Activated naive CD4-positive, alpha-beta T cell treated with anti-CD3 and anti-CD28 coated beads, Interleukin-2, amount 50 U/mL, for 72 hours (primary cell): ENCODE data around the gene SURF1. TPM values are rescaled to one million over a fixed set of nuclear protein-coding genes. Genes with fewer than 3 reads are reported as not detected.
"Not testable (repeated sequence)": the region's sequence is repeated elsewhere in the genome, so short reads cannot be mapped to it uniquely, and the experiment has no call there.

Experiments used
- ATAC-seq, 2 donors: fragments of 150-1000 bp; cut with Tn5 transposase; 2 replicates each; pipeline ENCODE4 v1.10.0; 2021; ENCODE audit warnings: mild to moderate bottlenecking in 2 of 2, moderate library complexity in 2 of 2
- DNase-seq, 2 donors: peaks; one replicate each; pipeline ENCODE4 v3.0.0; 2021 to 2022; ENCODE audit warnings: low spot score in 2 of 2
- H3K27ac Mint-ChIP-seq, 2 donors: one replicate each; pipeline ENCODE4 v1.8.0; 2022; ENCODE audit warnings: mild to moderate bottlenecking in 2 of 2, mixed read lengths in 2 of 2
- H3K36me3 Mint-ChIP-seq, 2 donors: one replicate each; pipeline ENCODE4 v1.8.0; 2022; ENCODE audit warnings: mixed read lengths in 2 of 2
- H3K9me3 Mint-ChIP-seq, 2 donors: one replicate each; pipeline ENCODE4 v1.8.0; 2022; ENCODE audit warnings: mixed read lengths in 2 of 2
- total RNA-seq, 2 donors: library from RNA; stranded (reverse); gene quantifications; one replicate each; pipeline ENCODE4 v1.2.3, GENCODE V29; 2022

SURF1 gene, protein sequence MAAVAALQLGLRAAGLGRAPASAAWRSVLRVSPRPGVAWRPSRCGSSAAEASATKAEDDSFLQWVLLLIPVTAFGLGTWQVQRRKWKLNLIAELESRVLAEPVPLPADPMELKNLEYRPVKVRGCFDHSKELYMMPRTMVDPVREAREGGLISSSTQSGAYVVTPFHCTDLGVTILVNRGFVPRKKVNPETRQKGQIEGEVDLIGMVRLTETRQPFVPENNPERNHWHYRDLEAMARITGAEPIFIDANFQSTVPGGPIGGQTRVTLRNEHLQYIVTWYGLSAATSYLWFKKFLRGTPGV
- 10 to 100 TPM; 20.2 to 24.9 TPM for total RNA-seq

DNA sequence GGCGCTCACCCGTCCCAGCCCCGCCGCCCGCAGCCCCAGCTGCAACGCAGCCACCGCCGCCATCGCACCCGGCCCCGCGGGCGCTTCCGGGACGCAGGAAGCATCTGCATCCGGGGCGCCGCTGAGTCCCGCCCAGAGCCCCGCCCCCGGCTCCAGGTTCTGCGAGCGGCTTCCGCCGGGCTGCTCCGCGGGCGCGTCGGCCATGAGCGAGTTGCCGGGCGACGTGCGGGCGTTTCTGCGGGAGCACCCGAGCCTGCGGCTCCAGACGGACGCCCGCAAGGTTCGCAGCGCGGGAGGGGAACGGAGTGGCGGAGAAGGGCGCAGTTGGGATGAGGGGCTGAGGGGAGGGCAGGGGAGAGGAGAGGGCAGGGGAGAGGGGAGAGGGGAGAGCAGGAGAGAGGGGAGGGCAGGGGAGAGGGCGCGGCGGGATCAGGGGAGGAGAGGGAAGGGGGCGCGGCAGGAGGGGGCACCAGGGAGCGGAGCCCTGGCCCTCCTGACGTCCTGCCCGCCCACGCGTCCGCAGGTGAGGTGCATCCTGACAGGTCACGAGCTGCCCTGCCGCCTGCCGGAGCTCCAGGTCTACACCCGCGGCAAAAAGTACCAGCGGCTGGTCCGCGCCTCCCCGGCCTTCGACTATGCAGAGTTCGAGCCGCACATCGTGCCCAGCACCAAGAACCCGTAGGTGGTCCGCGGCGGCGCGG is at the start of gene SURF1, which contains the start of gene SURF2:
SURF1 (minus strand) TSS at position 97 of the 701 bp plus-strand sequence; CDS start at position 63, 34 bp downstream.
SURF2 (plus strand) TSS at position 160 of the 701 bp plus-strand sequence; CDS start at position 203, 43 bp downstream.
- Mint-ChIP-seq H3K36me3 (peaks cover 0 to 3% of the 10 kb centered on the region in 2 donors), H3K27ac (peak within 1 kb of the TSS; percentile 73 to 95), H3K9me3 (no peaks in the 10 kb centered on the region)
- ATAC-seq (peak; percentile 77 to 86), DNase-seq (peak; percentile 89 to 93)

DNA sequence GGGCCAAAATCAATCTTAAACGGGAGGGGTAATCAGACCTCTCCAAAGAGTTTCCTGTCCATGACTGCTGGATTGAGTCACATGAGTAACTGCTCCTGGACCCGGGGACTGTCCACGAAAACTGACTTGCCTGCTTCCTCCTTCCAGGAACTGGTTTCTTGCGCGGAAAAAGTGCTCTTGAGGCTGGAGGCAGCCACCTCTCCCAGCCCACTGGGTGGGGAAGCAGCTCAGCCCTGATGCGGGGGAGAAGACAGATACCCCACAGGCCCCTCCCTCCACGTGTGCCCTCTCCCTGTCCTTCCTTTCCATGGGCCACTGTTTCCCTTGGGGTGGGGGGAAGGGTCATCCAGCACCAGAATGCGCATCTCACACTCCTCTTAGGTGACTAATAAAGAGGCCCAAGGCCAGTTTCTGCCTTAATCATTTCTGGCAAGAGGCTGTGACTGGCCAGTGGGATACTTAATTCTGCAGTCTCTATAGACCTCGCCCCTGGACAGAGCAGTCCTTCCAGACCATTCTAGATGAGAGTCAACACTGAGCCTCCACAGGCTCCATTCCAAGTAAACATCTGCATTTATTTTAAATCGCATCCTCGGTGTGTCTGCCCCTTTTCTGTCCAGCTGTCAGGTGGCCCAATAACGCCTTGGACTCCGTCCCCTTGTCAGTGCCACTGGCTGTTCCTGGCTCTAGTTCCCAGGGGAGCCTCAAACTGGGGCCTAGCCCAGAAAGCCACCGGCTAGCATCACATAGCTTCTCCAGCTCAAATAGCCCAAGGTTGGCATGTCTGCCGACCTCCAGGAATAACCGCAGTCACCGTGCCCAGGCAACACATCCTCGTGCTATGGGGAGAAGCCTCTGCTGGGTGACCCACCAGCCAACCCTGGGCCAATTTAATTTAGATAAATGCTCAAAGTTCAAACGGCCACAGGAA is 49.5 kb upstream of the SURF1 start:
- ATAC-seq (no peak), DNase-seq (no peak)
- Mint-ChIP-seq H3K9me3 (no peaks in the 10 kb centered on the region), H3K36me3 (peaks cover 5 to 15% of the 10 kb centered on the region in 2 donors), H3K27ac (peak overlapping the region in 1 of 2 donors; percentile 77)

DNA sequence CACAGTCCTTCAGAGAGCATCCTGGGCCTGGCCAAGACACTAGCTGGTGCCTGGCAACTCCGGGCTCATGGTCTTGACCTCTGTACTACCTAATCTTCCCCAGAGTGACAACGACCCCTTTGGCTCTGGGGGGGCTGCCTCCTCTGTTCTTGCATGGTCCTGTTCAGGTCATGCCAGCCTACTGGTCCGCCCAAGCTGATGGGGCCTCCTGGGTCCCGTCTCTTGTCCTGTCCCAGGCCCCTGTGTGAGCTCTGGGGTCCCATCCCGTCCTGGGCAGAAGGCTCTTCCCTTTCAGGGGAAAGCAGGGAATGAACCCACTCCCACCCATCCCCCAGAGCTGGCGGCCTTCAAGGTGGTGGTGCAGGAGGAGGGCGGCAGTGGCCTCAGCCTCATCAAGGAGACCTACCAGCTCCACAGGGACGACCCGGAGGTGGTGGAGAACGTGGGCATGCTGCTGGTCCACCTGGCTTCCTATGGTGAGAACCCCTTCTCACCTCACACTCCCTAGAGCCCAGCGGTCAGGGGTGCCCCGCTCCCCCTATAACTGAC is 48.2 kb upstream of the SURF1 start:
- DNase-seq (no peak), ATAC-seq (no peak)
- Mint-ChIP-seq H3K36me3 (peaks cover 5 to 11% of the 10 kb centered on the region in 2 donors), H3K27ac (peak overlapping the region; percentile 44 to 77), H3K9me3 (no peaks in the 10 kb centered on the region)

DNA sequence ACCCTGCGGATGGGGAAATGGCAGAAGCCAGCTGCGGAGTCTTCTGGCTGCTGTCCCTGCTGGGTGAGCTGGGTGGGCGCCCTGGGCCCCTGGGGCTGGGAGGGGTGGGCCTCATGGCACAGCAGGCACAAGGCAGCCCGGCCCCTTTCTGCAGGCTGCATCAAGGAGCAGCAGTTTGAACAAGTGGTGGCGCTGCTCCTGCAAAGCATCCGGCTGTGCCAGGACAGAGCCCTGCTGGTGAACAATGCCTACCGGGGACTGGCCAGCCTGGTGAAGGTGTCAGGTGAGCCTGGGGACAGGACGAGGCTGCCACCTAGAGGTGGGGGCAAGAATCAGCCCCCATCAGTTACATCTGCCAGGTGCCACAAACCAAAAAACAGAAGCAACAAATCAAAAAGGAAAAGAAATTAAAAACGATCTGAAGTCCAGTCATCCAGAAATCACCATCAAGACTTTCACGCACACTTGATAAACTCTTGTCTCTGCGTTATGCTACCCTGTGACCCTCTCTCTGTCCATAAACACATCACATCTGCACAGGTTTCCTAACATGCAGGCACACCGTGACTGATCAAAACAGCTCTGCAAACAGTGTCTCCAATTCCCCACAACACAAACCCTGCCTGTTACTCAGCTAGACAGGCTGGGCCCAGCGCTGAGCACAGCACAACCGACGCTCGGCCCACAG is 47.6 kb upstream of the SURF1 start:
- no peak overlapping the region for H3K27ac Mint-ChIP-seq
- peak; percentile 15 to 42 for ATAC-seq
- no peaks in the 10 kb centered on the region for H3K9me3 Mint-ChIP-seq
- H3K36me3 Mint-ChIP-seq, result peaks cover 5 to 11% of the 10 kb centered on the region in 2 donors
- peak in 1 of 2 donors; percentile 61 for DNase-seq

DNA sequence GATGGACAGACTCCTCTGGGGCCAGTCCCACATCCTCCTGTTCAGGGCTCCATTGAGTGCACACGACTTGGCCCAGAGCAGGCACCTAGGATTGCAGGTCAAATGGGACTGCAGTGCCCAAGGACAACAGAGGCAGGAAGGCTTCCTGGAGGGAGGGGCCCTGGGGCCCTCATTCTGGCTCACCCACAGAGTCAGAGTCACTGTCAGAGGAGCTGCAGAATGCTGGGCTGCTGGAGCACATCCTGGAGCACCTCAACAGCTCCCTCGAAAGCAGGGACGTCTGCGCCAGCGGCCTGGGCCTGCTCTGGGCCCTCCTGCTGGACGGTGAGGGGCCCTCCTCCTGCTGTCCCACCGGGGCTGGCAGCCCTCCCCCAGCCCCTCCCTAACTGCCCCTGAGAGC is 46.4 kb upstream of the SURF1 start:
- H3K9me3 Mint-ChIP-seq, result no peaks in the 10 kb centered on the region
- DNase-seq, result no peak
- H3K36me3 Mint-ChIP-seq, result peaks cover 5 to 11% of the 10 kb centered on the region in 2 donors
- ATAC-seq, result no peak
- peak overlapping the region in 1 of 2 donors; percentile 29 for H3K27ac Mint-ChIP-seq

DNA sequence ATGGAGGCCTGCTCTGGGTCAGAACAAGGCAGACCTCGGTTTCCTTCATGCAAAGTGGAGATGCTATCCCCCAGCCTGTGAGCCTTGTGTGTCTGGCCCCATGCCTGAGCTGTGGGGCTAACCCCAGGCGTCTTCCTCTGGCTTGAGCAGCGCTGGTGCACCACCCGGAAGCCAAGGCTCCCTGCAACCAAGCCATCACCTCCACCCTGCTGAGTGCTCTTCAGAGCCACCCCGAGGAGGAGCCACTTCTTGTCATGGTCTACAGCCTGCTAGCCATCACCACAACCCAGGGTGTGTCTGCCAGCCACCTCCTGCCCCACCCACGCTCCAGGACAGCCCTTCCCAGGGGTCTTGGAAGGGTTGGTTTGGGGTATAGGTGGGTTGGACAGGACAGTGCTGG is 45.3 kb upstream of the SURF1 start:
- Mint-ChIP-seq H3K36me3 (peaks cover 5% of the 10 kb centered on the region in 2 donors), H3K9me3 (no peaks in the 10 kb centered on the region), H3K27ac (peak overlapping the region; percentile 9 to 55)
- DNase-seq (no peak), ATAC-seq (no peak)

DNA sequence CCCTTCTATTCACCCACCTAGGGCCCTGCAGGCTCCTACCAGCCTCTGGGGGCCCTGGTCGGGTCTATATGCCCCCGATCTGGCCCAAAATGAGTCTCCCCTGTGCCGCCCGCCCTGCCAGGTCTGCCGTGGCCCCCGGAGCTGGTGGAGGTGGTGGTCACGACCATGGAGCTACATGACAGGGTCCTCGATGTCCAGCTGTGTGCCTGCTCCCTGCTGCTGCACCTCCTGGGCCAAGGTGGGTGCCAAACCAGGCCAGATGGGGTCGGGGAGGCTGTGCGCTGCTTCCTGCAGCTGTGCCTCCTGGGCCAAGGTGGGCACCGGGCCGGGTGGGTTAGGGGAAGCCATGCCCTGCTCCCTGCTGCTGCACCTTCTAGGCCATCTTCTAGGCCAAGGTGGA is 44.0 kb upstream of the SURF1 start:
- Mint-ChIP-seq H3K36me3 (peaks cover 0 to under 1% of the 10 kb centered on the region in 2 donors), H3K27ac (peak overlapping the region in 1 of 2 donors; percentile 27), H3K9me3 (no peaks in the 10 kb centered on the region)
- ATAC-seq, result no peak
- no peak for DNase-seq

DNA sequence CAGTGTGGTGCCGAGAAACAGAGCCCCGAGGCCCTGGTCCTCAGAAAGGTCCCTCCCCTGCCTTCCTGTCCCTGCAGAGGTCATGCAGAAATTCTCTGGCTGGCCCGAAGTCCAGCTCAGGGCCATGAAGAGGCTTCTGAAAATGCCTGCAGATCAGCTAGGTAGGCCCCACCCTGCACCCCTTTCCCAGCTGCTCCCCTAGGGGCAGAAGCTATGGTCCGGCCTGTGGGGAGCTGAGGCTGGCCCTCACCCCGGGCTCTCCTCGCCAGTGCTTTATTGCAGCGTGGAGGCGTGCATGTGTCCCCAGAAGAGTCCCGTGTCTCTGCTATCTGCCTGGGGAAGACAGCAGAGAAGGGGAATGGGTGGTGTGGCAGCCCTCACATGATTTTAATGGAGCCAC is 41.6 kb upstream of the SURF1 start:
- Mint-ChIP-seq H3K36me3 (no peaks in the 10 kb centered on the region), H3K27ac (no peak overlapping the region), H3K9me3 (no peaks in the 10 kb centered on the region)
- ATAC-seq (no peak), DNase-seq (no peak)

DNA sequence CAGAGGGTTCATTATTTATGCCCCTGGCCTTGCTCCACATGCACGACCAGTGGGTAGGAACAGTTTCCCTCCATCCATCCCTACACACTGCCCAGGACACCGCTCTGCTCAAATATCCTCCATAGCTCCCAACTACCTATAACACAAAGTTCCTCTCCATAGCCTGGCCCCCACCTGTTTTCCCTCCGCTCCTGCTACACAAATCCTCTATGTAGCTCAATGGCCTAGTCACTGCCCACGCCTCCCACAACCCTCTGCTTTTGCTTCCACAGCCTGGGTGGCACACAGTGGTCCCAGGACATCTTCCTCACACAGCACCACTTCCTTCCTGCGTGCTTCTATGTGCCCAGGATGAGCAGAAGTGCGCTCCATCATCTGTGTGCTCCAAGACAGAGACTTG is 41.1 kb upstream of the SURF1 start:
- Mint-ChIP-seq H3K9me3 (no peaks in the 10 kb centered on the region), H3K27ac (no peak overlapping the region), H3K36me3 (no peaks in the 10 kb centered on the region)
- ATAC-seq (no peak), DNase-seq (no peak)

DNA sequence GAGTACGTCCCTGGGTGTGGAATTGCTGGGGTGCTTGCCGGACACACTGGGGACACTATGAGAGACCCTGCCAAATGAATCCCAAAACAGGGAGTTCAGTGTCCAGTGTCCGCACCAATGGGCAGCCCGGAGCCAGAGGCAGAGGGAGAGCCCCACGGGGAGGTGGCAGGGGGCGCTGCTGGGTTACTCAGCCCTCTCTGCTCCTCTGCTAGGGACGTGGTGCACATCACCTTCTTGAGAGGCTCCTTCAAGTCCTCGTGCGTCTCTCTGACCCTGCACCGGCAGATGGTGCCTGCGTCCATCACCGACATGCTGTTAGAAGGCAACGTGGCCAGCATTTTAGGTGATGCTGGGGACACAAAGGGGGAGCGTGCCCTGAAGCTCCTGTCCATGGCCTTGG is 40.7 kb upstream of the SURF1 start:
- Mint-ChIP-seq H3K36me3 (no peaks in the 10 kb centered on the region), H3K9me3 (no peaks in the 10 kb centered on the region), H3K27ac (no peak overlapping the region)
- ATAC-seq (peak in 1 of 2 donors; percentile 38), DNase-seq (no peak)

DNA sequence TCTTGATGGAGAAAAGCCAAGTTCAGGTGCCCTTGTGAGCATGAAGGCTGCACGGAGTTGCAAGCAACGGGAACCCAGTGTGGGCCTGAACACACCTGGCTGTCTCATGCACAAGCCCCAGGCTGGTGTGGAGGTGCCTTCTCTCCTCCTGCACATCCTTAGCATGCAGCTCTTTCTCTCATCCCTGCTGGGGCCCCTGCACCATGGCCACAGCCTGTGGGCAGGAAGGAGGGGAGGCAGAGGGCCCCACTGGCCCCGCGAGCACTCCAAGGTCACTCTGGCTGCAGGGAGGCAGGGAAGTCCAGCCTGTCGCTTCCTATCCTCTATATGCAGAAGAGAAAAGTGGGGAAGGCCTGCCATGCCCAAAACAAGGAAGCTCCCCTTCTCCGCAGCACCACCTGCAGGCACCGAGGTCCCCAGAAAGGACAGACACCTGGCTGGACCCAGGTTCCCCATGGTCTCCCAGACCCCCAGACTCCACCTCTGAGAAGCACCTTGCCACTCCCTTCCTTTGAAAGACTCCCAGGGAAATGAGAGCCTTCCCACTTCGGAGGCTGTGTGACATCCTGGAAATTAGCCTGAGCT is 38.5 kb upstream of the SURF1 start:
- DNase-seq (no peak), ATAC-seq (peak in 1 of 2 donors; percentile 20)
- Mint-ChIP-seq H3K27ac (no peak overlapping the region), H3K36me3 (no peaks in the 10 kb centered on the region), H3K9me3 (no peaks in the 10 kb centered on the region)

DNA sequence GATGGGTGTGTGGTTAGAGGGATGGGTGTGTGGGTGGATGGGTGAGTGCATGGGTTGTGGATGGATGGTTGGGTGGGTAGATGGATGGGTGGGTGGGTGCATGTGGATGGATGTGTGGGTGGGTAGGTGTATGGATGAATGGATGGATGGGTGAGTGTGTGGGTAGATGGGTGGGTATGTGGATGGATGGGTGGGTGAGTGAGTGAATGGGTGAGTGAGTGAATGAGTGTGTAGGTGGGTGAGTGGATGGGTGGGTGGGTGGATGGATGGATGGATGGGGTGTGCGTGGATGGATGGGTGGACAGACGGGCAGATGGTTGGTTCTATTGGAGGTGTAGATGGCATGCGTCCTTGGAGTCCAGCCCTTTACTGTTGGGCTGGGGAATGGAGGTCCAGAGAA is 37.1 kb upstream of the SURF1 start:
- DNase-seq (no peak), ATAC-seq (no peak)
- Mint-ChIP-seq H3K36me3 (no peaks in the 10 kb centered on the region), H3K9me3 (no peaks in the 10 kb centered on the region), H3K27ac (no peak overlapping the region)

DNA sequence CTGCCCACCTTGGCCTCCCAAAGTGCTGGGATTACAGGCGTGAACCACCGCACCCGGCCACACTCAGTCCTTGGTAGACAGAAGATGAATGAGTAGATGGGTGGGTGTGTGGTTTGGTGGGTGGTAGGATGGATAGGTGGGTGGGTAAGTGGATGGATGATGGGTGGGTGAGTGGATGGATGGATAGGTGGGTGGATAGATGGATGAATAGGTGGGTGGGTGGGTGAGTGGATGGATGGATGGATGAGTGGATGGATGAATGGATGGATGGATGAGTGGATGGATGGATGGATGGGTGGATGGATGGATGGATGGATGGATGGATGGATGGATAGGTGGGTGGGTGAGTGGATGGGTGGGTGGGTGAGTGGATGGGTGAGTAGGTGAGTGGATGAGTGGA is 36.0 kb upstream of the SURF1 start:
- not testable (repeated sequence) for DNase-seq, H3K36me3 Mint-ChIP-seq, H3K27ac Mint-ChIP-seq, ATAC-seq, H3K9me3 Mint-ChIP-seq

DNA sequence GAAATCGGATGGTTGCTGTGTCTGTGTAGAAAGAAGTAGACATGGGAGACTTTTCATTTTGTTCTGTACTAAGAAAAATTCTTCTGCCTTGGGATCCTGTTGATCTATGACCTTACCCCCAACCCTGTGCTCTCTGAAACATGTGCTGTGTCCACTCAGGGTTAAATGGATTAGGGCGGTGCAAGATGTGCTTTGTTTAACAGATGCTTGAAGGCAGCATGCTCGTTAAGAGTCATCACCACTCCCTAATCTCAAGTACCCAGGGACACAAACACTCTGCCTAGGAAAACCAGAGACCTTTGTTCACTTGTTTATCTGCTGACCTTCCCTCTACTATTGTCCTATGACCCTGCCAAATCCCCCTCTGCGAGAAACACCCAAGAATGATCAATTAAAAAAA is 35.2 kb upstream of the SURF1 start:
- H3K9me3 Mint-ChIP-seq, H3K27ac Mint-ChIP-seq, ATAC-seq: not testable (repeated sequence)

DNA sequence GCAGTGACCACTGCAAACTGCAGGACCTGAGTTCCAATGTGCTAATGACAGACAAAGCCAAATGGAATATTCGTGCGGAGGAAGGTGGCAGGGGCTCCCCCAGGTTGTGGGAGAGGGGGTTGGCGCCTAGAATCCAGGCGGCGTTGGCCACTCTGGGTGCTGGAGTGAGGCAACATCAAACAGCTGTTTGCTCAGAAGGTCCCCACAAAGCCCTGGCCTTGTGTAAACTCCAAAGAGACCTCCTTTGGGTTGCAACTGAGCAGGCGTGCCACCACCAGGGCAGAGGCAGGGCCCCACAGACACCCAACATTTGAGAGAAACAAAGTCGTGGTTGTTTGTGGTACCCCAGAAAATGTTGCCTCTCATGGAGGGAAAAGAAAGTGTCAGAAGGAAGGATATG is 34.4 kb upstream of the SURF1 start:
- ATAC-seq, result no peak
- H3K27ac Mint-ChIP-seq, result no peak overlapping the region
- H3K36me3 Mint-ChIP-seq, result no peaks in the 10 kb centered on the region
- no peaks in the 10 kb centered on the region for H3K9me3 Mint-ChIP-seq
- DNase-seq, result no peak

More for the DNA sequence above, 35.2 kb upstream of the SURF1 start:
- not testable (repeated sequence) for H3K36me3 Mint-ChIP-seq, DNase-seq

DNA sequence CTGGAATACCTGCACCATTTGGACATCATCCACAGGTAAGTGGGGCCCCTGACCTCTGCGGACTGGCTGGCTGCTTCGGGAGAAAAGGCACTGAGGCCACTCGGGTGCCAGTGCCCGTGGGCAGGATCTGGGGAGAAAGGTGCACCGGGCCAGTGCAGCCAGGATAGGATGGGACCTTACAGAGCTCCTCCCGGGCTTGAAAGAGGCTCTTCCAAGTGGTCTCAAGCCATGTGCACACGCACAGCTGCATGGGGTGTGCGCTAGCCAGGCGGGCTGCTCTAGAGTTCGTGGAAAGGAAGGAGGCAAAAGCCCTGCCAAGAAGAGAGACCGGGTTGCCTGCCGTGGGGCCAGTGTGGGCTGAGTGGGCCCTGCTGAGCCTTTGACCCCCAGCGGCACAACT is 33.3 kb upstream of the SURF1 start:
- no peaks in the 10 kb centered on the region for H3K36me3 Mint-ChIP-seq
- DNase-seq, result no peak
- no peaks in the 10 kb centered on the region for H3K9me3 Mint-ChIP-seq
- H3K27ac Mint-ChIP-seq, result no peak overlapping the region
- no peak for ATAC-seq
